HCT116 (cell line): ENCODE data around the gene KCNIP3. TPM values are rescaled to one million over a fixed set of nuclear protein-coding genes. Genes with fewer than 3 reads are reported as not detected.

Experiments
- ATAC-seq: fragments of 200-7000 bp; cut with Tn5 transposase; 2 replicates; pipeline ENCODE4 v1.9.1; 2020; ENCODE audit warnings: mild to moderate bottlenecking, moderate library complexity
- BruUV-seq: library from RNA; stranded (reverse); fragments of 400-500 nt; replicated peaks from 2 replicates; lab custom pipeline; 2021; lab: Mats Ljungman, UMichigan
- CTCF ChIA-PET: fragments of 300-600 bp; sonication (Branson Sonifier 250); formaldehyde crosslinking; loops from one replicate; lab custom pipeline; 2021; ENCODE audit warnings: antibody characterized with exemption; lab: Charles Lee
- POLR2A ChIA-PET: fragments of 300-600, 350-600 bp; sonication (Branson Sonifier 250); formaldehyde crosslinking; loops from one replicate; lab custom pipeline; 2021; ENCODE audit warnings: antibody characterized with exemption; lab: Charles Lee
- RAD21 ChIA-PET, 2 experiments: fragments of 300-600 bp; sonication (Branson Sonifier 250); formaldehyde crosslinking; loops; one replicate each; lab custom pipeline; 2023; ENCODE audit warnings: low total read pairs in 2 of 2; ENCODE audit not compliant: uncharacterized antibody in 2 of 2, unreplicated experiment in 2 of 2, low non-redundant PET in 1 of 2; lab: Charles Lee
- DNase-seq: peaks from one replicate; pipeline ENCODE4 v3.0.0-alpha.2; 2010; ENCODE audit warnings: low read depth, low spot score
- H2AFZ ChIP-seq: fragments of 200-600 bp; shearing (Covaris generic), sonication (generic); 2 replicates; pipeline ENCODE4 v1.6.1; 2017; ENCODE audit warnings: low read depth, mixed run types, mixed read lengths, antibody characterized with exemption, low read length; ENCODE audit not compliant: poor library complexity, severe bottlenecking
- H3K27ac ChIP-seq: 2 replicates; pipeline ENCODE4 v1.5.1; 2012; ENCODE audit warnings: low read depth, low read length
- H3K27me3 ChIP-seq: fragments of 200-600 bp; sonication (generic); 2 replicates; pipeline ENCODE4 v1.6.1; 2016; ENCODE audit warnings: mixed run types, low read length, mixed read lengths; ENCODE audit not compliant: insufficient read depth
- H3K36me3 ChIP-seq, 2 experiments: fragments of 200-500 bp in 1 of 2; fragments of 200-600 bp in 1 of 2; sonication (Bioruptor generic) in 1 of 2; sonication (generic) in 1 of 2; 2 replicates each; pipeline versions ENCODE4 v1.5.1 to v1.6.1; 2014 to 2016; ENCODE audit warnings: low read length in 2 of 2, inconsistent platforms in 1 of 2, mixed read lengths in 1 of 2, mixed run types in 1 of 2; ENCODE audit not compliant: insufficient read depth in 2 of 2, control insufficient read depth in 1 of 2
- H3K4me1 ChIP-seq, 2 experiments: fragments of 200-600 bp in 1 of 2; sonication (generic) in 1 of 2; 2 replicates each; pipeline versions ENCODE4 v1.5.1 to v1.6.1; 2012 to 2017; ENCODE audit warnings: low read length in 2 of 2, inconsistent platforms in 1 of 2, mild to moderate bottlenecking in 1 of 2, mixed read lengths in 1 of 2, mixed run types in 1 of 2, moderate library complexity in 1 of 2; ENCODE audit not compliant: insufficient read depth in 2 of 2, control insufficient read depth in 1 of 2
- H3K4me2 ChIP-seq: fragments of 200-600 bp; sonication (generic); 2 replicates; pipeline ENCODE4 v1.6.1; 2017; ENCODE audit warnings: mixed run types, low read length, mixed read lengths
- H3K4me3 ChIP-seq, 2 experiments: fragments of 200-600 bp in 1 of 2; sonication (generic) in 1 of 2; replicated peaks in 1 of 2; 2 replicates each; pipeline ENCODE4 v1.5.1; 2011 to 2016; ENCODE audit warnings: low read length in 2 of 2, control low read depth in 1 of 2, low read depth in 1 of 2, mild to moderate bottlenecking in 1 of 2, mixed read lengths in 1 of 2, mixed run types in 1 of 2
- H3K79me2 ChIP-seq: fragments of 200-600 bp; sonication (generic); 2 replicates; pipeline ENCODE4 v1.6.1; 2017; ENCODE audit warnings: mild to moderate bottlenecking, mixed run types, low read length, moderate library complexity, mixed read lengths; ENCODE audit not compliant: insufficient read depth
- H3K9ac ChIP-seq: fragments of 200-600 bp; sonication (generic); 2 replicates; pipeline ENCODE4 v1.6.1; 2016; ENCODE audit warnings: low read length, mixed read lengths
- H3K9me2 ChIP-seq: fragments of 200-600 bp; sonication (generic), shearing (Covaris generic); 2 replicates; pipeline ENCODE4 v1.6.1; 2017; ENCODE audit warnings: mixed run types, mild to moderate bottlenecking, moderate library complexity; ENCODE audit not compliant: insufficient read depth
- H3K9me3 ChIP-seq, 2 experiments: fragments of 200-500 bp in 1 of 2; fragments of 200-600 bp in 1 of 2; sonication (Bioruptor generic) in 1 of 2; sonication (generic) in 1 of 2; 2 replicates each; pipeline ENCODE4 v1.6.1; 2014 to 2017; ENCODE audit warnings: low read length in 2 of 2, mixed read lengths in 2 of 2, inconsistent platforms in 1 of 2, low read depth in 1 of 2, mild to moderate bottlenecking in 1 of 2, mixed run types in 1 of 2, moderate library complexity in 1 of 2; ENCODE audit not compliant: control insufficient read depth in 1 of 2, insufficient read depth in 1 of 2
- H4K20me1 ChIP-seq: fragments of 200-600 bp; sonication (generic), shearing (Covaris generic); 2 replicates; pipeline ENCODE4 v1.6.1; 2017; ENCODE audit warnings: mixed run types, mild to moderate bottlenecking, moderate library complexity; ENCODE audit not compliant: insufficient read depth
- CBX3 ChIP-seq: IDR thresholded peaks from 2 replicates; pipeline ENCODE4 v1.6.1; 2012; ENCODE audit warnings: low read depth
- EGR1 ChIP-seq: IDR thresholded peaks from 2 replicates; pipeline ENCODE4 v1.6.1; 2012; ENCODE audit warnings: low read depth
- ELF1 ChIP-seq: IDR thresholded peaks from 2 replicates; pipeline ENCODE4 v1.6.1; 2012; ENCODE audit warnings: low read depth, borderline replicate concordance
- EZH2 ChIP-seq: fragments of 200-600 bp; sonication (generic); IDR thresholded peaks from 2 replicates; pipeline ENCODE4 v1.6.1; 2017; ENCODE audit warnings: antibody characterized with exemption, mixed run types
- EZH2phosphoT487 ChIP-seq: fragments of 200-600 bp; IDR thresholded peaks from 2 replicates; pipeline ENCODE4 v1.6.1; 2018; ENCODE audit warnings: antibody characterized with exemption, borderline replicate concordance
- FOSL1 ChIP-seq: IDR thresholded peaks from 2 replicates; pipeline ENCODE4 v1.6.1; 2012; ENCODE audit warnings: low read depth
- JUND ChIP-seq: IDR thresholded peaks from 2 replicates; pipeline ENCODE4 v1.6.1; 2012
- POLR2AphosphoS5 ChIP-seq: IDR thresholded peaks from 2 replicates; pipeline ENCODE4 v1.6.1; 2011; ENCODE audit warnings: mild to moderate bottlenecking, low read depth, low read length, moderate library complexity
- RAD21 ChIP-seq: IDR thresholded peaks from 2 replicates; pipeline ENCODE4 v1.6.1; 2012; ENCODE audit warnings: low read depth, mild to moderate bottlenecking
- SIN3A ChIP-seq: IDR thresholded peaks from 2 replicates; pipeline ENCODE4 v1.6.1; 2012; ENCODE audit warnings: low read depth
- SP1 ChIP-seq: IDR thresholded peaks from 2 replicates; pipeline ENCODE4 v1.6.1; 2012; ENCODE audit warnings: low read depth
- ZBTB33 ChIP-seq: IDR thresholded peaks from 2 replicates; pipeline ENCODE4 v1.6.1; 2011; ENCODE audit warnings: mild to moderate bottlenecking, low read length, moderate library complexity; ENCODE audit not compliant: insufficient replicate concordance; ENCODE audit errors: extremely low read depth
- ZNF274 ChIP-seq: fragments of 200-500 bp; sonication (Bioruptor generic); IDR thresholded peaks from 2 replicates; pipeline ENCODE4 v1.6.1; 2014; ENCODE audit warnings: mild to moderate bottlenecking, low read depth, low read length, inconsistent platforms
- intact Hi-C: fragments of 100-400 bp; cut with micrococcal nuclease; formaldehyde crosslinking; loops from 2 replicates; pipeline ENCODE4 v1.10.0; 2022
- total RNA-seq: library from RNA; stranded (reverse); gene quantifications from one replicate; pipeline ENCODE4 v1.2.1, GENCODE V29; 2021; ENCODE audit not compliant: unreplicated experiment
- TF ChIP-seq, protein P1 (sequence below): IDR thresholded peaks from 2 replicates; pipeline ENCODE4 v1.6.1; 2012; ENCODE audit warnings: low read depth
- TF ChIP-seq, protein P2 (sequence below): IDR thresholded peaks from 2 replicates; pipeline ENCODE4 v1.6.1; 2012
- TF ChIP-seq, protein P3 (sequence below): IDR thresholded peaks from 2 replicates; pipeline ENCODE4 v1.6.1; 2012

KCNIP3 gene
- total RNA-seq, 1 experiment from 2014 or later, result 3.1 TPM

- TF ChIP-seq, protein P1, sequence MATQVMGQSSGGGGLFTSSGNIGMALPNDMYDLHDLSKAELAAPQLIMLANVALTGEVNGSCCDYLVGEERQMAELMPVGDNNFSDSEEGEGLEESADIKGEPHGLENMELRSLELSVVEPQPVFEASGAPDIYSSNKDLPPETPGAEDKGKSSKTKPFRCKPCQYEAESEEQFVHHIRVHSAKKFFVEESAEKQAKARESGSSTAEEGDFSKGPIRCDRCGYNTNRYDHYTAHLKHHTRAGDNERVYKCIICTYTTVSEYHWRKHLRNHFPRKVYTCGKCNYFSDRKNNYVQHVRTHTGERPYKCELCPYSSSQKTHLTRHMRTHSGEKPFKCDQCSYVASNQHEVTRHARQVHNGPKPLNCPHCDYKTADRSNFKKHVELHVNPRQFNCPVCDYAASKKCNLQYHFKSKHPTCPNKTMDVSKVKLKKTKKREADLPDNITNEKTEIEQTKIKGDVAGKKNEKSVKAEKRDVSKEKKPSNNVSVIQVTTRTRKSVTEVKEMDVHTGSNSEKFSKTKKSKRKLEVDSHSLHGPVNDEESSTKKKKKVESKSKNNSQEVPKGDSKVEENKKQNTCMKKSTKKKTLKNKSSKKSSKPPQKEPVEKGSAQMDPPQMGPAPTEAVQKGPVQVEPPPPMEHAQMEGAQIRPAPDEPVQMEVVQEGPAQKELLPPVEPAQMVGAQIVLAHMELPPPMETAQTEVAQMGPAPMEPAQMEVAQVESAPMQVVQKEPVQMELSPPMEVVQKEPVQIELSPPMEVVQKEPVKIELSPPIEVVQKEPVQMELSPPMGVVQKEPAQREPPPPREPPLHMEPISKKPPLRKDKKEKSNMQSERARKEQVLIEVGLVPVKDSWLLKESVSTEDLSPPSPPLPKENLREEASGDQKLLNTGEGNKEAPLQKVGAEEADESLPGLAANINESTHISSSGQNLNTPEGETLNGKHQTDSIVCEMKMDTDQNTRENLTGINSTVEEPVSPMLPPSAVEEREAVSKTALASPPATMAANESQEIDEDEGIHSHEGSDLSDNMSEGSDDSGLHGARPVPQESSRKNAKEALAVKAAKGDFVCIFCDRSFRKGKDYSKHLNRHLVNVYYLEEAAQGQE, result no peak
- TF ChIP-seq SIN3A, result no peak
- TF ChIP-seq, protein P2, sequence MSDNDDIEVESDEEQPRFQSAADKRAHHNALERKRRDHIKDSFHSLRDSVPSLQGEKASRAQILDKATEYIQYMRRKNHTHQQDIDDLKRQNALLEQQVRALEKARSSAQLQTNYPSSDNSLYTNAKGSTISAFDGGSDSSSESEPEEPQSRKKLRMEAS, result no peak
These were observed 12.5 kb downstream of the KCNIP3 start (continued) for GRCh38 chr2:95309599-95309998.

- H3K9me2 ChIP-seq, result no peaks in the 10 kb centered on the region
- ATAC-seq, result no peak
- H3K36me3 ChIP-seq, result no peaks in the 10 kb centered on the region
- no peak for DNase-seq
- H4K20me1 ChIP-seq, result no peaks in the 10 kb centered on the region
- no peaks in the 10 kb centered on the region for H3K79me2 ChIP-seq
- H3K27me3 ChIP-seq, result no peaks in the 10 kb centered on the region
- ChIA-PET CTCF (interaction anchor here (1.3 kb wide), 1 partner anchor 78 kb away, joined by 5 read pairs; no protein-coding TSS in a partner anchor), POLR2A (no interaction called here), RAD21 (no interaction called here)
- H3K9ac ChIP-seq, result no peak overlapping the region
- H3K9me3 ChIP-seq, result no peaks in the 10 kb centered on the region
- H3K4me3 ChIP-seq, result no peak overlapping the region
- BruUV-seq, result no TSS peak
- intact Hi-C loops, result no loop called here
- H2AFZ ChIP-seq, result no peak overlapping the region
- no peak overlapping the region for H3K4me2 ChIP-seq
- H3K27ac ChIP-seq, result no peak overlapping the region
- peaks cover 10 to 20% of the 10 kb centered on the region in 2 experiments; a peak in 2 of 4 replicates for H3K4me1 ChIP-seq
- TF ChIP-seq EGR1 (no peak), FOSL1 (no peak), EZH2phosphoT487 (no peak), RAD21 (no peak), ZNF274 (no peak), CBX3 (no peak), SIN3A (no peak), ZBTB33 (no peak), SP1 (no peak), JUND (no peak), EZH2 (no peak), ELF1 (no peak), POLR2AphosphoS5 (no peak)
- TF ChIP-seq, protein P2, result no peak
- TF ChIP-seq, protein P1, result no peak
- TF ChIP-seq, protein P3, sequence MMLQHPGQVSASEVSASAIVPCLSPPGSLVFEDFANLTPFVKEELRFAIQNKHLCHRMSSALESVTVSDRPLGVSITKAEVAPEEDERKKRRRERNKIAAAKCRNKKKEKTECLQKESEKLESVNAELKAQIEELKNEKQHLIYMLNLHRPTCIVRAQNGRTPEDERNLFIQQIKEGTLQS, result no peak
These were observed 13.1 kb downstream of the KCNIP3 start for GRCh38 chr2:95310216-95310615.
